Lower leg skin (tissue), 3 donors: ENCODE results near the gene TAAR1.

Experiments used
- POLR2A ChIP-seq, 2 donors: fragments of 450-650 bp; IDR thresholded peaks; one replicate each; pipeline ENCODE4 v1.6.1; 2016 to 2017; ENCODE audit warnings: antibody characterized with exemption in 2 of 2, mild to moderate bottlenecking in 1 of 2, moderate library complexity in 1 of 2
- TF ChIP-seq, protein P1 (sequence below), 3 donors: fragments of 450-650 bp; IDR thresholded peaks; one replicate each; pipeline ENCODE4 v1.5.1; 2016; ENCODE audit warnings: antibody characterized with exemption in 3 of 3, mild to moderate bottlenecking in 3 of 3, moderate library complexity in 2 of 3

DNA sequence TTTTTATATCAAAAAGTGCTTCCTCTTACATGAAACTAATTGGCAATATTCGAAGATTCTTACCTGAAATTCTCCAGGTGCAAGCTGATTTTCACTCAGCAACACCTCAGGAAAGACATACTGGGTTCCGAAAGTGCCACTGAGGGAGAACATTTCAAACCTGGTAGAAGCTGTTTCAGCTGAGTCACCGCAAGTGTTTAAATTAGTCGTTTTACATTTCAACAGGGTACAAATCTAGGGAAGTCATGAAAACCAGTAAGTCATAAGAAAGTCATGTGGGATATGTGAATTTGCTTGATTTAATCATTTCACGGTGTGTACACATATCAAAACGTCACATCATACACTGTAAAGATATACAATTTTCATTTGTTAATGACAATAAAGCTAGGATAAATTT, 25.3 kb upstream of the TAAR1 start:
- TF ChIP-seq, protein P1, sequence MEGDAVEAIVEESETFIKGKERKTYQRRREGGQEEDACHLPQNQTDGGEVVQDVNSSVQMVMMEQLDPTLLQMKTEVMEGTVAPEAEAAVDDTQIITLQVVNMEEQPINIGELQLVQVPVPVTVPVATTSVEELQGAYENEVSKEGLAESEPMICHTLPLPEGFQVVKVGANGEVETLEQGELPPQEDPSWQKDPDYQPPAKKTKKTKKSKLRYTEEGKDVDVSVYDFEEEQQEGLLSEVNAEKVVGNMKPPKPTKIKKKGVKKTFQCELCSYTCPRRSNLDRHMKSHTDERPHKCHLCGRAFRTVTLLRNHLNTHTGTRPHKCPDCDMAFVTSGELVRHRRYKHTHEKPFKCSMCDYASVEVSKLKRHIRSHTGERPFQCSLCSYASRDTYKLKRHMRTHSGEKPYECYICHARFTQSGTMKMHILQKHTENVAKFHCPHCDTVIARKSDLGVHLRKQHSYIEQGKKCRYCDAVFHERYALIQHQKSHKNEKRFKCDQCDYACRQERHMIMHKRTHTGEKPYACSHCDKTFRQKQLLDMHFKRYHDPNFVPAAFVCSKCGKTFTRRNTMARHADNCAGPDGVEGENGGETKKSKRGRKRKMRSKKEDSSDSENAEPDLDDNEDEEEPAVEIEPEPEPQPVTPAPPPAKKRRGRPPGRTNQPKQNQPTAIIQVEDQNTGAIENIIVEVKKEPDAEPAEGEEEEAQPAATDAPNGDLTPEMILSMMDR (IDR thresholded peaks at IDR 0.05): no peak
- TF ChIP-seq POLR2A (IDR thresholded peaks at IDR 0.05): no peak
